A172 (cell line): ENCODE results near the gene RNASEH2C. TPM values are rescaled to one million over a fixed set of nuclear protein-coding genes. Genes with fewer than 3 reads are reported as not detected.
"Not testable (repeated sequence)": the region's sequence is repeated elsewhere in the genome, so short reads cannot be mapped to it uniquely, and the experiment has no call there.

Experiments used
- DNase-seq: peaks from one replicate; pipeline ENCODE4 v3.0.0-alpha.2; 2015; ENCODE audit warnings: low spot score
- total RNA-seq: library from RNA; depleted of rRNA; stranded (reverse); fragments of >200 nt; shearing (Covaris generic); gene quantifications from 2 replicates; pipeline ENCODE4 v1.2.3, GENCODE V29; 2014; rRNA removed

RNASEH2C gene
- total RNA-seq, result 81.0 and 84.7 TPM in 2 replicates

- DNase-seq, result peak; percentile 48
These were observed at the start of gene RNASEH2C for GRCh38 chr11:65720211-65720934. RNASEH2C (minus strand) TSS chr11:65720798; CDS start chr11:65720758, 40 bp downstream.

GRCh38 chr11:65767806-65768205 lies 47.2 kb upstream of the RNASEH2C start:
- peak; percentile 26 for DNase-seq

DNA sequence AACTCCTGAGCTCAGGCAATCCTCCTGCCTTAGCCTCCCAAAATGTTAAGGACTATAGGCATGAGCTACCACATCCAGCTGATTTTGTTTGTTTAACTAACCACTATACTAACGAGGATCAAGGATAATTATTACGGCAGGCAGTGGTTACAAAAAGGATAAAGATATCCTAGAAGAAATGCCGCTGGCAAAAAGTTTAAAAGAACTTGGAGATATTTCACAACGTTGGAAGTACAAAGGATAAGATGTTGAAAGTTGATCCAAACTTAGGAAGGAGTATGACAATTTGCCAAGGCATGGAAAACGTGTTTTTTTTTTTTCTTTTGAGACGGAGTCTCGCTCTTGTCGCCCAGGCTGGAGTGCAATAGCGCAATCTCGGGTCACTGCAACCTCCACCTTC lies 46.8 kb upstream of the RNASEH2C start:
- DNase-seq, result no peak

- peak; percentile 62 for DNase-seq
These were observed 45.9 kb upstream of the RNASEH2C start for GRCh38 chr11:65766535-65766934.

GRCh38 chr11:65764434-65764833 lies 43.8 kb upstream of the RNASEH2C start:
- no peak for DNase-seq

DNA sequence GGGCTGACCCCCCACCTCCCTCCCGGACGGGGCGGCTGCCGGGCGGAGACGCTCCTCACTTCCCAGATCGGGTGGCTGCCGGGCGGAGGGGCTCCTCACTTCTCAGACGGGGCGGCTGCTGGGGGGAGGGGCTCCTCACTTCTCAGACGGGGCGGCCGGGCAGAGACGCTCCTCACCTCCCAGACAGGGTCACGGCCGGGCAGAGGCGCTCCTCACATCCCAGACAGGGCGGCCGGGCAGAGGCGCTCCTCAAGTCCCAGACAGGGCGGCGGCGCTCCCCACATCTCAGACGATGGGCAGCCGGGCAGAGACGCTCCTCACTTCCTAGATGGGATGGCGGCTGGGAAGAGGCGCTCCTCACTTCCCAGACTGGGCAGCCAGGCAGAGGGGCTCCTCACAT lies 42.2 kb upstream of the RNASEH2C start:
- not testable (repeated sequence) for DNase-seq

GRCh38 chr11:65762169-65762568 lies 41.6 kb upstream of the RNASEH2C start:
- not testable (repeated sequence) for DNase-seq

- DNase-seq, result no peak
These were observed 24.5 kb upstream of the RNASEH2C start for GRCh38 chr11:65745049-65745448.

- DNase-seq, result no peak
These were observed 24.1 kb upstream of the RNASEH2C start for GRCh38 chr11:65744699-65745042.

DNA sequence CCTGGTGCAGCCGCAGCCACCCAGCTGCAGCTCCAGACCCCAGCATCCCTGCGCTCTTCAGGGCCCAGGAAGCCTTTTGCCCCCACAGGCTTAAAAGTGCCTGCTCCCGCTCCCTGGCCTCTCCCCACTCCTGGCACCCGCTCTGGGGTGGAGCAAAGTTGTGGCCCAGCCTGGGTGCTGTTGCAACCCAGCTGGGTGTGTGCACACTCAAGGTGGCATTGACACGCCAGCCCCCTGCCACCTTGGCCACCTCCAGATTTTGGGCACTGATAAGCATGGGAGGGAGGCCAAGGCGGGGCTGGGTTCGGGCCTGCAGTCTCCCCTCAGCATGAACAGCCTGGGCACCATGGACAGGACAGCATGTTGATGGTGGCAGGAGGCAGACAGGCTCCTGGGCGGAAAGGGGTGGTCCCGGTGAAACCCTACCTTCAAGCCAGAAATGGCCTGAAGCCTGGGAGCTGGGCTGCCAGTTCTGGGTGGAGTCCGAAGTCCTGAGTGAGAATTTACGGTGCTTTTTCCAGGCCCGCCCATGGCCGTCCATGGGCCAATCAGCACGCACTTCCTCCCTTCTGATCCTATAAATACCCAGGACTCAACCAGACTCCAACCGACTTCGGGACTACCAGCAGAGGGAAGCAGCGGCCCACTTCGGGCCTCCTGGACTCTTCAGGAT lies 23.6 kb upstream of the RNASEH2C start:
- DNase-seq, result no peak

GRCh38 chr11:65743681-65744025 lies 23.1 kb upstream of the RNASEH2C start:
- no peak for DNase-seq

DNA sequence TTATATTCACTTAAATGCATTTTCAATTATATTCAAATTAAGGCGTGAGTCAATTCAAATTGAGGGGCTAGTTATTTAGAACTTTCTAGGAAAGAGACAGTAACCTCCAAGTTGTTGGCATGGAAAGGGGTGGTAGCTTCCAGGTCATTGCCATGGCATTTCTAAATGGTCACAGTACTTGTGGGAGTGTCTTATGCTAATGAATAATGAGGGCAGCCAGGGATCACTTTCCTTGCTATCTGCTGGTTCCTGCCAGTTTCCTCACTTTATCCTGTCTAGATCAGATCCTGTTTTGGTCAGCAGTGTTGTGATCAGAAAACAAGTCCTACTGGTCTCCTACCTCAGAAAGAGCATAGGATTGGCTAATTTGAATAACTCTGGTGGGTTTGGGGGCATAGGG lies 21.8 kb upstream of the RNASEH2C start:
- no peak for DNase-seq

- no peak for DNase-seq
These were observed 20.6 kb upstream of the RNASEH2C start for GRCh38 chr11:65741185-65741584.

GRCh38 chr11:65739022-65739421 lies 18.4 kb upstream of the RNASEH2C start:
- DNase-seq, result no peak

DNA sequence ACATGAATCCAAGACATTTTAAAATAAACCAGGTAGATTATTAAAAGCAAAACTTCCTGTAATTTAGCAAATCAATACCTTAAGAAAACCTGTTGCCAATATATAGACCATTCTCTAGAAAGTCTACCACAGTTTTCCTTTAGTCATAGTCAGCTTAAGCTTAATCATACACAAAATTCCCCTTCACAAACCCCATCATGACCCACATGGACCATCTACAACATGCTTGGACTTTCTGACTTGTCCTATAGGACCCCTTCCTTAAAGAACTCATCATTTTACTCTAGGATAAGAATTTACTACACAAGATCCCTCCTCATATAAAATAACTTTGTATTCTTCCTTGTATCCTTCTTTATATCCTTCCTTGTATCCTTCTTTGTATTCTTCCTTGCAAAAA lies 16.2 kb upstream of the RNASEH2C start:
- no peak for DNase-seq

GRCh38 chr11:65735111-65735510 lies 14.5 kb upstream of the RNASEH2C start:
- not testable (repeated sequence) for DNase-seq

DNA sequence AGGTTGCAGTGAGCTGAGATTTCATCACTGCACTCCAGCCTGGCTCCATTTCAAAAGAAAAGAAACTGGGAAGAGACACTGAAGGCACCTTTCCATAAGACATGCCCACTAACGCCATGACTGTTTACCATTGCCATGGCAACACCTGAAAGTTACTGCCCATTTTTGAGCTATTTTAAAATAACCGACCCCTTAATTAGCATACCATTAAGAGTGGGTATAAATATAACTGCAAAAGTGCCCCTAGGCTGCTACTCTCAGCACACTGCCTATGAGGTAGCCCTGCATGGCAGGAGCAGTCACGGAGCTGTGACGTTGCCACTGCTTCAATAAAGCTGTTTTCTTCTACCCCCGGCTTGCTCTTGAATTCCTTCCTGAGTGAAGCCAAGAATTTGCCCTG lies 9.9 kb upstream of the RNASEH2C start:
- no peak for DNase-seq

DNA sequence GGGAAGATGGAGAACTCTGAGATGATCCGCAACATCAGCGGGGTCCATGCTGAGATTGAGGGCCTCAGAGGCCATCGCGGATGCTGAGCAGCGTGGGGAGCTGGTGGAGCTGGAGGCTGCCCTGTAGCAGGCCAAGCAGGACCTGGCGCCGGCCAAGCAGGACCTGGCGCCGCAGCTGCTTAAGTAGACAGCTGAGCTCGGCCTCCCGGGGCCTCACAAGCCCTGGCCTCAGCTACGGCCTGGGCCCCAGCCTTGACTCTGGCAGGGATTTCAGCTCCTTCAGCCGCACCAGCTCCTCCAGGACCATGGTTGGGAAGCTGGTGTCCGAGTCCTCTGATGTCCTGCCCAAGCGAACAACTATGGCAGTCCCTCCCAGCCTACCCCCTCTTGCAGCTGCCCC lies 7.3 kb upstream of the RNASEH2C start:
- no peak for DNase-seq

- DNase-seq, result no peak
These were observed 6.1 kb upstream of the RNASEH2C start for GRCh38 chr11:65726660-65727059.

DNA sequence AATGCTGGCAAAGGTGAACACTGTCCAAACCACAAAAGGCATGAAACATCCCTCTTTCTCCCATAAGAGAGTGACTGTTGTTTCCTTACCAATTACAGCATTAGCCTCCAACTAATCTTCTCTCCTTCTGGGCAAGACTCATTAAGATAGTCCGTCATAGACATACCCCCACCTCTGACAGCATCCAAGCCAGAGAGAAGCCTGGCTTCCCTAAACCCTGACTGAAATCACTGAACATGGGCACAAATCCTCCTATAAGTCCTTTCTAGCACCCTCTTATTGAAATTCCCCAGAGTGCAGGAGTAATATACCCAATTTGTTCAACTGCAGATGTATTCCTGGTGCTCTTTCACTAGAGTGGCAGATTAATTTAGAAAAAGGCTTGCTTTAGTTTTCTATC lies 1.7 kb upstream of the RNASEH2C start:
- no peak for DNase-seq

DNA sequence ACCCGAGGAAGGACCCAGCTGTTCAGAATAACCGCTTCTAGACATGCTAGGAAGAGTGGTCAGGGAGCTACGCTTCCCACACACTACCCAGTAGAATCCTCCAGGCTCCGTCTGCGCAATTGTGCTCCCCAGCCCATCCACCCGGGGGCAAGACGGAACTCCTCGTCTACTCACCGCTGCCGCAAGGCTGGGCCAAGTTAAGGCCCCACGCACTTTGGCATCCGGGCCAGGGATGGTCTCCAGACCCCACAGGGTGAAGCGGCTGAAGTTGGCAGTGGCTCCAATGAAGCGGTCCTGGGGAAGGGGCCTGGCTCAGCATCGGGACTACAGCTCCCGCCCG lies 757 bp downstream of the RNASEH2C start:
- no peak for DNase-seq

DNA sequence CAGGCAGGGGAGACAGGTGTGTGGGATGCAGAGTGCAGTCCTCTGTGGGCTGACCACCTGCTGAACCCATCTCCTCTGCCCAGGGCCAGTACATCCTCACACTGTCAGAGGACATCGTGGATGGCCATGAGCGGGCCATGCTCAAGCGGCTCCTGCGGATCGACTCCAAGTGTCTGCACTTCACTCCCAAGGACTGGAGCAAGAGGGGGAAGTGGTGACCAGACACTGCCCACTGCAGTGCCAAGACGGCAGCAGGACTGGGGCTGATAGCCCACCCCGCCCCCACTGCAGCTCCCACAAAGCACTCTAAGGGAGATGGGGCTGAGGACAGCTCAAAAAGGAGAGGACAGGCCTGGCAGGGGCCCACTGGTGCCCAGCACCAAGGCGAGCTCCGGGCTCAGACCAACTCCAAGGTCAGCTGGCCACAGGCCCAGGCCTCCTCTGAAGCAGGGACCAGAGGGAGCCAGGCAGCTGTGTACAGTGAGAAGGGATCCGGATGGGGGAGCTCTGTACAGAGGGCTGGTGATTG lies 1.6 kb downstream of the RNASEH2C start:
- no peak for DNase-seq

- no peak for DNase-seq
These were observed 2.1 kb downstream of the RNASEH2C start for GRCh38 chr11:65718531-65718930.

DNA sequence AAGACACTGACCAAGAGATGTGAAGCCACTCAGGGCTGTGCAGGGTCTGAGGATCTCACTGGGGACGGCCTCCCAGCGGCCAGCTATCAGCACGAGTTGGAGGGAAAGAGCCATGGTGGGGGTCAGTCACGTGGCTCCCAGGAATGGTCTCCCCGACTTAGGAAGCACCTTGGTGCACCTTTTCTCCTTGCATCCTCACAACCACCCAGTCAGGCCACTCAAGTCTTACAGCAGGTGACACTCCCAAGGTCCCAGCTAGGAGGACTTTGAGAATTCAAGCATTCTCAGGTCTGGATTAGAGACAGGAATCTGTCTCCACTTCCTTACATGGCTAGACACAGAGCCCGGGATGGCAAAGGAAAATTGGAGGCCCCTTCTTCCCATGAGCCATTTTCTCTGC lies 2.7 kb downstream of the RNASEH2C start:
- no peak for DNase-seq
